ENCODE results near the gene RND1. TPM values are rescaled to one million over a fixed set of nuclear protein-coding genes. Genes with fewer than 3 reads are reported as not detected.

RND1 gene
- total RNA-seq, 1 donor = 0.36 TPM

DNA sequence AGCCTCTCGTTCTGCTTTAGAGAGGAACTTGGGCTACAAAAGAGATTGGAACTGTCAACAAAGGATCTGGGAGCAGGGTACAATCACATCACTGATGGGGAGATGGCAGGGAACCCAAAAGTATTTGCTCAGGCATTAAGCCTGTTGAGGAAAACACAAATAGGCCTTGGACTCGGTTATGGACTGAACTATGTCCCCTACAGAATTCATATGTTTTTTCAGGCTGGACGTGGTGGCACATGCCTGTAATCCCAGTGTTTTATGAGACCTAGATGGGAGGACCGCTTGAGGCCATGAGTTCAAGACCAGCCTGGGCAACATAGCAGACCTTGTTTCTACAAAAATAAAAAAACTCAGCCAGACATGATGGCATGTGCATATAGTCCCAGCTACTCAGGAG is 27.6 kb downstream of the RND1 start:
- no peak overlapping the region for H3K27ac ChIP-seq (ENCODE audit: low read depth, low read length)
- H3K4me2 ChIP-seq (ENCODE audit: insufficient read depth, low read length) = no peak overlapping the region
- no peak overlapping the region for H2AFZ ChIP-seq (ENCODE audit: low read length)
- H3K79me2 ChIP-seq (ENCODE audit: insufficient read depth, low read length) = no peaks in the 10 kb centered on the region
- H3K36me3 ChIP-seq (ENCODE audit: insufficient read depth, low read length) = peaks cover 57% of the 10 kb centered on the region
- H3K4me1 ChIP-seq (ENCODE audit: insufficient read depth, low read length) = no peaks in the 10 kb centered on the region
- no peaks in the 10 kb centered on the region for H3K27me3 ChIP-seq (ENCODE audit: insufficient read depth, low read length)
- TF ChIP-seq, protein P1, sequence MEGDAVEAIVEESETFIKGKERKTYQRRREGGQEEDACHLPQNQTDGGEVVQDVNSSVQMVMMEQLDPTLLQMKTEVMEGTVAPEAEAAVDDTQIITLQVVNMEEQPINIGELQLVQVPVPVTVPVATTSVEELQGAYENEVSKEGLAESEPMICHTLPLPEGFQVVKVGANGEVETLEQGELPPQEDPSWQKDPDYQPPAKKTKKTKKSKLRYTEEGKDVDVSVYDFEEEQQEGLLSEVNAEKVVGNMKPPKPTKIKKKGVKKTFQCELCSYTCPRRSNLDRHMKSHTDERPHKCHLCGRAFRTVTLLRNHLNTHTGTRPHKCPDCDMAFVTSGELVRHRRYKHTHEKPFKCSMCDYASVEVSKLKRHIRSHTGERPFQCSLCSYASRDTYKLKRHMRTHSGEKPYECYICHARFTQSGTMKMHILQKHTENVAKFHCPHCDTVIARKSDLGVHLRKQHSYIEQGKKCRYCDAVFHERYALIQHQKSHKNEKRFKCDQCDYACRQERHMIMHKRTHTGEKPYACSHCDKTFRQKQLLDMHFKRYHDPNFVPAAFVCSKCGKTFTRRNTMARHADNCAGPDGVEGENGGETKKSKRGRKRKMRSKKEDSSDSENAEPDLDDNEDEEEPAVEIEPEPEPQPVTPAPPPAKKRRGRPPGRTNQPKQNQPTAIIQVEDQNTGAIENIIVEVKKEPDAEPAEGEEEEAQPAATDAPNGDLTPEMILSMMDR (IDR thresholded peaks at IDR 0.05; ENCODE audit: extremely low read depth, low read depth, low read length) = no peak
- peak; percentile 54 for DNase-seq (ENCODE audit: insufficient read length, low spot score, missing footprints)
- no peaks in the 10 kb centered on the region for H4K20me1 ChIP-seq (ENCODE audit: insufficient read depth, low read length)
- H3K4me3 ChIP-seq (ENCODE audit: insufficient read depth, low read length) = no peak overlapping the region
- no peaks in the 10 kb centered on the region for H3K9me3 ChIP-seq (ENCODE audit: low read depth, low read length)

DNA sequence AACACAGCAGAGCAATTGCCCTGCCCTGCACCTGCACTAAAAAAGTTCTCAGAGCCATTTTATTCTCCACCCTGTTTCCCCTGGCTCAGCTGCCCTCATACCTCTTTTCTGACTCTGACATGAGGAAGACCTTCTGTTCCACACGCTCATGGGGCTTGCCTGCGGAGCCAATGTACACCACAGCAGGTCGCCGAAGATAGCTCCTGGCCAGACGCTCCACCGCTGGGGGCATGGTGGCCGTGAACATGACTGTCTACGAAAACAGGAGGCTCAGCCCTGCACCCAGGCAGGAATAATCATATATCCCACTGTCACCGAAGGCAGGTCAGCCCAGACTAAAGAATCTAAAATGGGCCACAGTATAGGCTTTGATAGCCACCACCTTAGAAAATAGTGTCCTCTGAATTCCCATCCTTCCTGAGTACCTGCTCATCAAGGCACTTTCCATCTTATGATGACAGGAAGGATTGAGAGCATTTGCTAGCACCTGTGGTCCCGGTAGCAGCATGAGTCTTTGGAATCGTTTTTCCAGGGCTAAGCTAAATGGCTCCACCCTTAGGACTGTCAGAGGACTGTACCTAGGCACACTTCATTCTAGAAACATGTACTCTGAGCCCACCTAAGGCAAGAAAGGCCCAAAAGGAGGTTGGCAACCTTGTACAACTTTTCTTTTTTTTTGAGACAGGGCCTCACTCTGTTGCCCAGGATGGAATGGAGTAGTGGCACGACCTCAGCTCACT is 33.2 kb downstream of the RND1 start:
- Histone ChIP-seq H3K4me2 (ENCODE audit: insufficient read depth, low read length) (no peak overlapping the region), H3K9me3 (ENCODE audit: low read depth, low read length) (no peaks in the 10 kb centered on the region), H3K27ac (ENCODE audit: low read depth, low read length) (no peak overlapping the region), H3K36me3 (ENCODE audit: insufficient read depth, low read length) (peaks cover 82% of the 10 kb centered on the region), H3K79me2 (ENCODE audit: insufficient read depth, low read length) (no peaks in the 10 kb centered on the region), H3K4me1 (ENCODE audit: insufficient read depth, low read length) (no peaks in the 10 kb centered on the region), H3K4me3 (ENCODE audit: insufficient read depth, low read length) (no peak overlapping the region), H2AFZ (ENCODE audit: low read length) (no peak overlapping the region), H4K20me1 (ENCODE audit: insufficient read depth, low read length) (no peaks in the 10 kb centered on the region), H3K27me3 (ENCODE audit: insufficient read depth, low read length) (no peaks in the 10 kb centered on the region)
- no peak for DNase-seq (ENCODE audit: insufficient read length, low spot score, missing footprints)
- TF ChIP-seq, protein P1 (IDR thresholded peaks at IDR 0.05; ENCODE audit: extremely low read depth, low read depth, low read length) = no peak

DNA sequence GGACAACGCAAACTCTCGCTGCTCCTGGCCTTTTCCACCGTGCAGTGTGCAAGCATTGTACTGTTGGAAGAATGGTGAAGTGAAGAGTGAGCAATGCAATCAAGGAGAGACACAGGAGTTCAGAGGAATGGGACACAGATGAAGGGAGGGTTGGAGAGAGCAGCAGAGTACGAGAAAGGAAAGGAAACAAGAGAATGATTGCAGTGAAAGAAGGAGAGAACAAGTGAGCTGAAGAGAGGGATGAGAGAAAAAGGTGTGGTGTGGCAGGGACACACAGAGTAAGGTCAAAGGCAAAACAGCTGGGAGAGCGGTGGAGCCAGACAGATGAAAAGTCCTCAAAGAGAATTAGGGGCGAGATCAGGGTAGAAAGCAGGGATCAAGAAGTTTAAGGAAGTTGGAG is 34.4 kb downstream of the RND1 start:
- Histone ChIP-seq H3K36me3 (ENCODE audit: insufficient read depth, low read length) (peaks cover 70% of the 10 kb centered on the region), H2AFZ (ENCODE audit: low read length) (no peak overlapping the region), H3K27ac (ENCODE audit: low read depth, low read length) (no peak overlapping the region), H3K4me2 (ENCODE audit: insufficient read depth, low read length) (no peak overlapping the region), H3K4me3 (ENCODE audit: insufficient read depth, low read length) (no peak overlapping the region), H3K79me2 (ENCODE audit: insufficient read depth, low read length) (no peaks in the 10 kb centered on the region), H4K20me1 (ENCODE audit: insufficient read depth, low read length) (no peaks in the 10 kb centered on the region), H3K4me1 (ENCODE audit: insufficient read depth, low read length) (no peaks in the 10 kb centered on the region), H3K9me3 (ENCODE audit: low read depth, low read length) (no peaks in the 10 kb centered on the region), H3K27me3 (ENCODE audit: insufficient read depth, low read length) (no peaks in the 10 kb centered on the region)
- DNase-seq (ENCODE audit: insufficient read length, low spot score, missing footprints) = no peak
- TF ChIP-seq, protein P1 (IDR thresholded peaks at IDR 0.05; ENCODE audit: extremely low read depth, low read depth, low read length) = no peak

DNA sequence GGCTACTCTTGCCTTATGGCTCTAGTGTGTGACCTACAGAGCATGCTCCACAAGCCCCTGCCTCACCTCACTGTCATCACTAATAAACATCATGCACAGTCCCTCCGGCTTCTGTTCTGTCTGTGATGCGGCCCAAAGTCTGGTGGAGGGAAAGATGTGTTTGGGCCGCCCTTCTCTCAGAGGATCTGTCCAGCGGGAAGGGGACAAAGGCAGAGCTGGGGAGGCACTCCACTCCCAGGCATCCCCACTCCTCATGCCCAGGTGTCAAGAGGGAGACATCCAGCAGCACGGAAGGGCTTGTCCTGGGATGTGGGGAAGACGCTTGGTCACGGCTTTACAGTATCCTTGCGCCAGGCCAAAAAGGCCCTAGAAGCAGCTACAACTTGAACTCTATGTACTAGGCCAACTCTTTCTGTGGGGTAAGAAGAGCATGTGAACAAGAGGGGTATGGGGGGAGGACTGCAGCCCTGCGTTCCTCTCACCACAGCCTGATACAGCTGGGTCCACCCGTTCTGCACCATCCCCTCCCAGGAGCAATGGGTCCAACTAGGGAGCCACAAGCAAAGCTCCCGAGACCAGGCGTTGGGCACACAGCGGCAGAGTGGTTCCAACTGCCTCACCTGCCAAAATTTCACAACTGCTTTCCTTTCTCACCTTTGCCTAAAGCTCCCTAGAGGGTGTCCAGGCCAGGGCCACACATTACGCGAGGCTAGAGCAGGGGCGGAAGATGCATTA is 36.7 kb downstream of the RND1 start:
- H3K9me3 ChIP-seq (ENCODE audit: low read depth, low read length) = no peaks in the 10 kb centered on the region
- no peak overlapping the region for H3K27ac ChIP-seq (ENCODE audit: low read depth, low read length)
- H3K4me2 ChIP-seq (ENCODE audit: insufficient read depth, low read length) = no peak overlapping the region
- H4K20me1 ChIP-seq (ENCODE audit: insufficient read depth, low read length) = peaks cover 2% of the 10 kb centered on the region
- H3K79me2 ChIP-seq (ENCODE audit: insufficient read depth, low read length) = no peaks in the 10 kb centered on the region
- no peaks in the 10 kb centered on the region for H3K4me1 ChIP-seq (ENCODE audit: insufficient read depth, low read length)
- TF ChIP-seq, protein P1 (IDR thresholded peaks at IDR 0.05; ENCODE audit: extremely low read depth, low read depth, low read length) = no peak
- no peak for DNase-seq (ENCODE audit: insufficient read length, low spot score, missing footprints)
- no peak overlapping the region for H2AFZ ChIP-seq (ENCODE audit: low read length)
- no peaks in the 10 kb centered on the region for H3K27me3 ChIP-seq (ENCODE audit: insufficient read depth, low read length)
- H3K4me3 ChIP-seq (ENCODE audit: insufficient read depth, low read length) = no peak overlapping the region
- peaks cover 69% of the 10 kb centered on the region for H3K36me3 ChIP-seq (ENCODE audit: insufficient read depth, low read length)

Measured in osteoblast (primary cell).